HEK293T (cell line): Measurements from ENCODE around the gene UNC13D.

Experiments used
- ARNT ChIP-seq: fragments of 450-650 bp; IDR thresholded peaks from 2 replicates; pipeline ENCODE4 v1.6.1; 2017; ENCODE audit warnings: mild to moderate bottlenecking
- BHLHE40 ChIP-seq: fragments of 450-650 bp; IDR thresholded peaks from 2 replicates; pipeline ENCODE4 v1.6.1; 2016; ENCODE audit warnings: mild to moderate bottlenecking, moderate library complexity, borderline replicate concordance
- CTBP1 ChIP-seq: fragments of 450-650 bp; IDR thresholded peaks from 2 replicates; pipeline ENCODE4 v1.6.1; 2016; ENCODE audit warnings: borderline replicate concordance
- FOXM1 ChIP-seq: fragments of 450-650 bp; IDR thresholded peaks from 2 replicates; pipeline ENCODE4 v1.6.1; 2017; ENCODE audit warnings: mild to moderate bottlenecking, borderline replicate concordance
- HDGF ChIP-seq: fragments of 450-650 bp; IDR thresholded peaks from 2 replicates; pipeline ENCODE4 v1.6.1; 2017; ENCODE audit warnings: antibody characterized with exemption, borderline replicate concordance
- L3MBTL2 ChIP-seq: fragments of 450-650 bp; conservative IDR thresholded peaks from 2 replicates; pipeline ENCODE4 v1.6.1; 2016; ENCODE audit warnings: mild to moderate bottlenecking
- NFRKB ChIP-seq: fragments of 450-650 bp; IDR thresholded peaks from 2 replicates; pipeline ENCODE4 v1.6.1; 2016; ENCODE audit warnings: mild to moderate bottlenecking, moderate library complexity

DNA sequence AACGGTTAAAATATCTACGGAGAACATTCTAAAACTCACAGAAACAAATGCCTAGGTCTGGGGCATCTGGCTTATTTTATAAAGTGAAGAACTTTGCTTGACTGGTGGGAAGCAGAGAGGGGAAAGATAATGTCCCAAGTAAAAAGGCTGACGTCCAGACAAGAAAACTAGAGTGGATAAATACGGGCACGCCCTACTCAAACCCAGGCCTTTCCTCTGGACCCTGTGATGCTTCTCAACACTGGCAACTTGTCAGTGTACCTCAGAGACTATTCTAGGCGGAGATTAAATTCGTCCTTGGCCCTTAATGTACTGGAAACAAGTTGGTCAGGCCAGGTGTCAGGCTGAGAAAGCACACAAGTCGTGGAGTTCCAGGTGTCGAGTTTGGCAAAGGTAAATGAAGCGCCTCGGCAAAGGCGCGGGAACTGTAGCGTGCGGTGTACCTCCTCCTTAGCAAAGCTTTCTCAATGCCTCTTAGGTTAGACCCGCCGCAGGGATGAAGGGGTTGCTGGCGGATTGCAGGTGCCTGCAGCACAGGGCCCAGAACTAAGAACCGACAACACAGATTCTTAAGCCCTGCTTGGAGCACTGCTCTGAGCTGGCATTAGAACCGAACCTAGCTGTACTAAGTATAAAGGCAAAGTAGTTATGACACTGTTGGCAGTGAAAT is 60.3 kb downstream of the UNC13D start:
- TF ChIP-seq FOXM1 (no peak), NFRKB (no peak), BHLHE40 (no peak), HDGF (no peak), CTBP1 (no peak), ARNT (no peak), L3MBTL2 (no peak)
